Motor neuron (in vitro differentiated cells): Measurements from ENCODE around the gene NOL12. TPM values are rescaled to one million over a fixed set of nuclear protein-coding genes. Genes with fewer than 3 reads are reported as not detected.

Experiments
- ATAC-seq, 8 experiments: fragments of 200-7000 bp; cut with Tn5 transposase; replicated peaks in 6 of 8; 2 replicates each; pipeline ENCODE4 v1.8.0; 2021; ENCODE audit warnings: mild to moderate bottlenecking in 8 of 8, moderate library complexity in 8 of 8
- H3K27ac ChIP-seq, 2 donors: fragments of 250-450 bp; sonication (Bioruptor Pico); 2 replicates each; pipeline ENCODE4 v1.9.0; 2021; ENCODE audit warnings: antibody characterized with exemption in 2 of 2, mild to moderate bottlenecking in 2 of 2, moderate library complexity in 1 of 2
- H3K4me1 ChIP-seq, 2 donors: fragments of 250-450 bp; sonication (Bioruptor Pico); replicated peaks in 1 of 2; 2 replicates each; pipeline ENCODE4 v1.6.1; 2021; ENCODE audit warnings: antibody characterized with exemption in 2 of 2, mild to moderate bottlenecking in 2 of 2, moderate library complexity in 1 of 2
- H3K4me3 ChIP-seq, 5 donors: fragments of 250-450 bp; sonication (Bioruptor Pico); 2 replicates each; pipeline ENCODE4 v1.9.0; 2021; ENCODE audit warnings: antibody characterized with exemption in 5 of 5, mild to moderate bottlenecking in 5 of 5, moderate library complexity in 4 of 5
- WGBS, 10 experiments: fragments of 450-650 bp; shearing (Covaris generic); methylation state at CpG; one replicate each; pipeline ENCODE4 v1.0.0; 2022; 5-methylcytosine and 5-hydroxymethylcytosine counted together
- in situ Hi-C, 9 experiments: fragments of 400-800 bp; cut with MboI; loops; one replicate each; pipeline ENCODE4 v1.15.0; 2021; ENCODE audit warnings: low sequenced_read_pairs in 9 of 9, low pct_unique_long_range_greater_than_20kb in 2 of 9; ENCODE audit not compliant: unreplicated experiment in 9 of 9
- total RNA-seq, 8 experiments: library from RNA; unstranded; fragments of 300-600 nt; gene quantifications; 2 replicates each; pipeline versions ENCODE4 v1.2.3 to v1.2.4, GENCODE V29; 2022

Gene NOL12
- total RNA-seq, 8 experiments from 2014 or later = 16.4 to 41.8 (median 26.6) TPM

DNA sequence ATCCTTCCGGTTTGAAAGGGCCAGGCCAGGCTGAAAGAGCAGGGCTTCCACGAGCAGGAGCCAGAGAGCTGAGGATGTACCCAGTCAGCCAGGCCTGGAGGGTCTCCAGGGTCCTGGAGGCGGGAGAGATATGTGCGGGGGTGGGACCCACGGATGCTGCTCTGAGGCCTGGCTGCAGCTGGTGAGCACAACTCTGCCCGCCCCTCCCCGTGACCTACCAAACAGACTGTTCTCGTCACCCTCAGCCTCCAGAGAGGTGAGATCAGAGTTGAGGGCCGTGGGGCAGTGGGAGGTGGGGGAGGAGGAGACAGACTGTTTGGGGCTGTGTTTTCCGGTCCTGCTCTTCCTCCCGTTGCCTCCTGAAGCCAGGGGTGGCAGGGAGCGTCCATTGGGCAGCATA lies 52.9 kb downstream of the NOL12 start:
- Histone ChIP-seq H3K4me1 (peaks cover 0 to 8% of the 10 kb centered on the region in 2 donors), H3K27ac (no peak overlapping the region), H3K4me3 (no peak overlapping the region)
- ATAC-seq = peak in 5 of 8 experiments; percentile 6 to 28 (median 17)
- in situ Hi-C loops = no loop called here
- WGBS, 10 experiments = 20 to 100% (median 55%) methylated on average over 1 to 2 of the region's 12 CpGs; no CpG with 5 or more reads in 7 of the 10 experiments

DNA sequence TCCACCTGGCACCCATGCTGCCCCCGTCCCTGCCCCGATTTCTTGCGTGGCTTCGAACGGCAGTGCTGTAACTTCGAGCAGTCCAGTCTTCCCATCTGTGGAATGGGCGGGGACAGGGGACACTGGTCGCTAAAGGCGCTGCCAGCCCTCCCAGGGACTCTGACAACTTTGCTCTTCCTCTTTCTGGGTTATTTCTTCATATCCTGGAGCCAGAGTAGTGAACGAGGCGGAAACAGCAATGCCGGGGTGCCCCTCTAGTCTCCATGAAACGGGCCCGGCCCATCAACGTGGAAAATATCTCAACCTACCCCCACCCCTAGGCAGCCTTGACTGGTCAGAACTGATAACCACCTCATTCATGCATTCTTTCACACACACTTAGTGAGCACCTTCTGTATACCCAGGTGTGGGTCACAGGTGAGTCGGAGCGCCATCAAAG lies 53.5 kb downstream of the NOL12 start:
- Histone ChIP-seq H3K27ac (no peak overlapping the region), H3K4me1 (peaks cover 0 to 8% of the 10 kb centered on the region in 2 donors), H3K4me3 (no peak overlapping the region)
- in situ Hi-C loops = no loop called here
- 52 to 100% (median 82%) methylated on average over 3 to 7 of the region's 17 CpGs; no CpG with 5 or more reads in 6 of the 10 experiments for WGBS, 10 experiments
- ATAC-seq = no peak

- Histone ChIP-seq H3K4me3 (no peak overlapping the region), H3K27ac (no peak overlapping the region), H3K4me1 (peaks cover 0 to 7% of the 10 kb centered on the region in 2 donors)
- WGBS, 10 experiments = 64 to 100% (median 83%) methylated on average over 1 to 6 of the region's 22 CpGs; no CpG with 5 or more reads in 3 of the 10 experiments
- no peak for ATAC-seq
- in situ Hi-C loops = no loop called here
Measured at GRCh38 chr22:37740455-37741311, 54.5 kb downstream of the NOL12 start.

DNA sequence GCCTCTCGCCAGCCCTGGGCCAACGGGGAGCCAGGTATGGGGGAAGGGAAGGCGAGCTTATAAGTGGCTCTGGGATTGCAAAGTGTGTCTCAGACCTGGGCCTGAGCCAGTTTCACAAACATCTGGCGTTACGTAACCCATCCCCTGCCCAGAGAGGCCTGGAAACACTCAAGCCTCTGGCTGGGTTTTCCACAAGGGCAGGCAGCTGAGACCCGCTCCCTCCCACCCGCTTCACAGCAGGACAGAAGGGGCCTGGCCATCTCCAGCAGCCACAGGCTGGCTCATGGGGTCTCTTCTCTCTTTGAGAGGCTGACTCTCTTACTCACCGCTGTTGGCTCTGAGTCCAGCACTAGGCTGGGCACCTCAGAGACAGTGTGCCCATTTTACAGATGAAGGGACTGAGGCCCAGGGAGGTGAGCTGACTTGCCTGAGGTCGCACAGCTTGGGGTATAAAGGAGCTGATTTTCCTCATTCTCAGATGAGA lies 55.2 kb downstream of the NOL12 start:
- 26 to 85% (median 33%) methylated on average over 2 to 5 of the region's 9 CpGs; no CpG with 5 or more reads in 5 of the 10 experiments for WGBS, 10 experiments
- peak in 3 of 8 experiments; percentile 31 to 42 (median 38) for ATAC-seq
- H3K4me3 ChIP-seq = no peak overlapping the region
- no peak overlapping the region for H3K27ac ChIP-seq
- in situ Hi-C loops = no loop called here
- peaks cover 0 to 7% of the 10 kb centered on the region in 2 donors for H3K4me1 ChIP-seq

DNA sequence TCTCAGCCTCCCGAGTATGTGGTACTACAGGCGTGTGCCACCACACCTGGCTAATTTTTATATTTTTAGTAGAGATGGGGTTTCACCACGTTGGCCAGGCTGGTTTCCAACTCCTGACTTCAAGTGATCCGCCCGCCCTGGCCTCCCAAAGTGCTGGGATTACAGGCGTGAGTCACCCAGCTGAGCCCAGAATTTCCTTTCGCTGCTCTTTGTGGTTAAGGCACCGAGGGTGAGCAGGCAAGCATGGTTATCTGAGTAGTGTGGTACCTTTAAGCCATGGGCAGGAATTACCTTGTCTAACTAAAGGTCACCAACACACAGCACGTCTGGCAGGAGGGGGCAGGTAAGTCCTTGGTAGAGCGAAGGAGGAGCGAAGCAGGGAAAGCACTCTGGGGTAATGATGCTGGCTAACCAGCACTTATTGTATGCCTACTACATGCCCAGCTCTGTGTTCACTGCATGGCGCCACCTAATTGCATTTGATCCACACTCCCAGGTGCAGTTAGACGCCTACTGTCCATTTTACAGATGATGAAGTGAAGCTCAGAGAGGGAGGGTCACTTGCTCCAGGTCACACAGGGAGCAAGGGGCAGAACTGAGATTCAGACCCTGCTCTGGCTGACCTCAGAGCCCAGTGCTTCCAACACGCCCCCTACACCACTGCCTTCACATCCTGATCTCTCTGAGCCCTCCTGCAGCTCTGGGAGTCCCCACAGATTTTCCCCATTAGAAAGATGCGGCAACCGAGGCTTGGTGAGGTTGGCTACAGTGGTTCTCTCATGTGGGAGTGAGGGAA lies 56.4 kb downstream of the NOL12 start:
- H3K4me1 ChIP-seq = peaks cover 7 to 13% of the 10 kb centered on the region in 2 donors
- no peak for ATAC-seq
- no peak overlapping the region for H3K27ac ChIP-seq
- no peak overlapping the region for H3K4me3 ChIP-seq
- in situ Hi-C loops = no loop called here
- WGBS, 10 experiments = 0 to 100% (median 65%) methylated on average over 1 to 8 of the region's 16 CpGs; no CpG with 5 or more reads in 4 of the 10 experiments

Other genes with a start within 250 kb of the NOL12 start
- gene MFNG, start 200.0 kb upstream of the NOL12 start, total RNA-seq = 1 to 10 TPM in 4 of 8 experiments, not detected in 4; 2.5 to 8.6 (median 6.9) TPM
- gene CARD10, start 166.9 kb upstream of the NOL12 start, total RNA-seq = 1 to 10 TPM; 1.1 to 7.5 (median 2.0) TPM
- gene CDC42EP1, start 125.9 kb upstream of the NOL12 start, total RNA-seq = 10 to 100 TPM in 3 of 8 experiments, 1 to 10 TPM in 5; 3.5 to 38.6 (median 8.7) TPM
- gene LGALS2, start 106.3 kb upstream of the NOL12 start, total RNA-seq = under 1 TPM in 2 of 8 experiments, not detected in 6; 0.57 to 0.97 TPM
- gene GGA1, start 77.5 kb upstream of the NOL12 start, total RNA-seq = 10 to 100 TPM; 25.1 to 76.1 (median 34.1) TPM
- 10 to 100 TPM in 1 of 8 experiments, 1 to 10 TPM in 6, under 1 TPM in 1; 0.87 to 17.3 (median 3.3) TPM for gene SH3BP1, start 46.7 kb upstream of the NOL12 start, total RNA-seq
- 10 to 100 TPM; 11.3 to 62.8 (median 50.0) TPM for gene PDXP, start 27.6 kb upstream of the NOL12 start, total RNA-seq
- 1,000 to 10,000 TPM in 1 of 8 experiments, 100 to 1,000 TPM in 4, 10 to 100 TPM in 3; 23.1 to 1,188 (median 160) TPM for gene LGALS1, start 10.7 kb upstream of the NOL12 start, total RNA-seq
- gene TRIOBP, start 10.7 kb downstream of the NOL12 start, total RNA-seq = 10 to 100 TPM; 13.8 to 56.2 (median 25.3) TPM
- gene GCAT, start 121.6 kb downstream of the NOL12 start, total RNA-seq = 10 to 100 TPM; 10.6 to 41.6 (median 14.6) TPM
- not detected for gene GALR3, start 137.0 kb downstream of the NOL12 start, total RNA-seq
- 10 to 100 TPM; 12.3 to 56.7 (median 30.9) TPM for gene ANKRD54, start 158.0 kb downstream of the NOL12 start, total RNA-seq
- gene EIF3L, start 163.1 kb downstream of the NOL12 start, total RNA-seq = 1,000 to 10,000 TPM in 2 of 8 experiments, 100 to 1,000 TPM in 6; 381 to 1,095 (median 566) TPM
- gene MICALL1, start 220.0 kb downstream of the NOL12 start, total RNA-seq = 10 to 100 TPM; 14.5 to 42.2 (median 19.7) TPM